A549 (cell line): ENCODE data around the gene CTDP1. TPM values are rescaled to one million over a fixed set of nuclear protein-coding genes. Genes with fewer than 3 reads are reported as not detected.
"Not testable (repeated sequence)": the region's sequence is repeated elsewhere in the genome, so short reads cannot be mapped to it uniquely, and the experiment has no call there.

ENCODE experiments used
- ATAC-seq, 2 experiments: fragments of 200-7000 bp in 1 of 2; fragments of >200 bp in 1 of 2; cut with Nextera tagmentation in 1 of 2; cut with Tn5 transposase in 1 of 2; 3 replicates each; pipeline versions ENCODE4 v1.8.0 to v1.9.1; 2018 to 2020; ENCODE audit warnings: mild to moderate bottlenecking in 1 of 2, moderate library complexity in 1 of 2
- CTCF ChIA-PET: fragments of 300-600 bp; sonication (Branson Sonifier 250); formaldehyde crosslinking; extraction: SDS; loops from one replicate; lab custom pipeline; 2021; ENCODE audit warnings: antibody characterized with exemption, inconsistent platforms; lab: Yijun Ruan, JAX
- POLR2A ChIA-PET: fragments of 350-600 bp; formaldehyde crosslinking; extraction: SDS; loops from one replicate; lab custom pipeline; 2021; ENCODE audit warnings: antibody characterized with exemption, inconsistent platforms; lab: Yijun Ruan, JAX
- DNase-seq, 2 experiments: peaks; one replicate each; pipeline versions ENCODE4 v3.0.0 to v3.0.0-alpha.2; 2011 to 2016; ENCODE audit warnings: low read depth in 1 of 2, low spot score in 1 of 2
- FAIRE-seq: peaks from 2 replicates; lab custom pipeline; 2011; peaks lifted over from hg19 to GRCh38; lab: Jason Lieb, UNC
- H3K27ac ChIP-seq, 2 experiments: fragments of >200 bp; sonication (Bioruptor Twin); formaldehyde crosslinking; 3 replicates each; pipeline ENCODE4 v1.5.1; 2016 to 2017
- H3K4me1 ChIP-seq: fragments of >200 bp; sonication (Bioruptor Twin); formaldehyde crosslinking; 3 replicates; pipeline ENCODE4 v1.6.1; 2016
- H3K4me2 ChIP-seq: fragments of >200 bp; sonication (Bioruptor Twin); formaldehyde crosslinking; 3 replicates; pipeline ENCODE4 v1.6.1; 2016
- H3K4me3 ChIP-seq: fragments of >200 bp; sonication (Bioruptor Twin); formaldehyde crosslinking; 3 replicates; pipeline ENCODE4 v1.5.1; 2016
- H3K9me3 ChIP-seq: fragments of >200 bp; sonication (Bioruptor Twin); formaldehyde crosslinking; 3 replicates; pipeline ENCODE4 v1.6.1; 2016
- BHLHE40 ChIP-seq: IDR thresholded peaks from 2 replicates; pipeline ENCODE4 v1.6.1; 2012; ENCODE audit warnings: low read depth, low read length, inconsistent platforms
- CBX8 ChIP-seq: fragments of 200-600 bp; sonication (generic); IDR thresholded peaks from 2 replicates; pipeline ENCODE4 v1.6.1; 2016
- EHF ChIP-seq: fragments of 250-450 bp; sonication (Bioruptor Pico); IDR thresholded peaks from 2 replicates; pipeline ENCODE4 v1.5.0; 2020; ENCODE audit warnings: mild to moderate bottlenecking
- FOSL2 ChIP-seq, 2 experiments: fragments of 450-650 bp in 1 of 2; fragments of >200 bp in 1 of 2; sonication (Bioruptor Twin) in 1 of 2; formaldehyde crosslinking; IDR thresholded peaks; 2 replicates each; pipeline versions ENCODE4 v1.5.0 to v1.6.1; 2016 to 2020; ENCODE audit warnings: mild to moderate bottlenecking in 1 of 2, moderate library complexity in 1 of 2
- HOXA7 ChIP-seq: fragments of 250-450 bp; sonication (Bioruptor Pico); IDR thresholded peaks from 2 replicates; pipeline ENCODE4 v1.5.0; 2020; ENCODE audit warnings: mild to moderate bottlenecking, moderate library complexity
- HOXB13 ChIP-seq: fragments of 250-450 bp; sonication (Bioruptor Pico); IDR thresholded peaks from 2 replicates; pipeline ENCODE4 v1.5.0; 2020; ENCODE audit warnings: low read depth, mild to moderate bottlenecking, moderate library complexity
- JUNB ChIP-seq: fragments of >200 bp; sonication (Bioruptor Twin); formaldehyde crosslinking; IDR thresholded peaks from 2 replicates; pipeline ENCODE4 v1.6.1; 2016
- KDM5A ChIP-seq: fragments of 200-600 bp; sonication (generic); IDR thresholded peaks from 2 replicates; pipeline ENCODE4 v1.6.1; 2016; ENCODE audit warnings: antibody characterized with exemption, mild to moderate bottlenecking
- MAFK ChIP-seq: fragments of 450-650 bp; IDR thresholded peaks from 2 replicates; pipeline ENCODE4 v1.6.1; 2014; ENCODE audit not compliant: partially characterized antibody
- MAZ ChIP-seq: fragments of 150-350 bp; IDR thresholded peaks from 2 replicates; pipeline ENCODE4 v1.6.1; 2014; ENCODE audit warnings: antibody characterized with exemption, low read depth, low read length, borderline replicate concordance
- MYC ChIP-seq: IDR thresholded peaks from 2 replicates; pipeline ENCODE4 v1.6.1; 2012; ENCODE audit warnings: mild to moderate bottlenecking, inconsistent platforms, low read length, improper control_type of control experiment, borderline replicate concordance
- NFE2L2 ChIP-seq: fragments of 150-350 bp; conservative IDR thresholded peaks from 2 replicates; pipeline ENCODE4 v1.6.1; 2014; ENCODE audit warnings: low read length
- NPAS2 ChIP-seq: fragments of 250-450 bp; sonication (Bioruptor Pico); IDR thresholded peaks from 2 replicates; pipeline ENCODE4 v1.8.0; 2022; ENCODE audit warnings: mild to moderate bottlenecking, moderate library complexity, borderline replicate concordance
- POLR2A ChIP-seq: IDR thresholded peaks from 2 replicates; pipeline ENCODE4 v1.6.1; 2012; ENCODE audit warnings: mild to moderate bottlenecking, low read length
- POLR2AphosphoS2 ChIP-seq: conservative IDR thresholded peaks from 2 replicates; pipeline ENCODE4 v1.6.1; 2012; ENCODE audit warnings: low read length, improper control_type of control experiment, inconsistent platforms
- RAD21 ChIP-seq, 2 experiments: fragments of >200 bp in 1 of 2; sonication (Bioruptor Twin) in 1 of 2; formaldehyde crosslinking in 1 of 2; IDR thresholded peaks in 1 of 2; conservative IDR thresholded peaks in 1 of 2; 2 replicates in 1 of 2; 3 replicates in 1 of 2; pipeline ENCODE4 v1.6.1; 2012 to 2018; ENCODE audit warnings: inconsistent platforms in 1 of 2
- RFX5 ChIP-seq: fragments of 450-650 bp; IDR thresholded peaks from 2 replicates; pipeline ENCODE4 v1.7.1; 2014; ENCODE audit warnings: antibody characterized with exemption, mild to moderate bottlenecking, moderate library complexity
- SMC3 ChIP-seq: fragments of >200 bp; sonication (Bioruptor Twin); formaldehyde crosslinking; IDR thresholded peaks from 3 replicates; pipeline ENCODE4 v1.6.1; 2018; ENCODE audit warnings: inconsistent platforms
- SREBF2 ChIP-seq: fragments of 450-650 bp; IDR thresholded peaks from 2 replicates; pipeline ENCODE4 v1.6.1; 2014; ENCODE audit warnings: mild to moderate bottlenecking, moderate library complexity
- ZC3H11A ChIP-seq: fragments of 450-650 bp; IDR thresholded peaks from 2 replicates; pipeline ENCODE4 v1.6.1; 2014; ENCODE audit warnings: antibody characterized with exemption, mild to moderate bottlenecking
- WGBS: methylation state at CpG from one replicate; pipeline ENCODE4 v1.1.6; 2017; ENCODE audit errors: missing lambda C conversion rate; 5-methylcytosine and 5-hydroxymethylcytosine counted together
- polyA plus RNA-seq, 4 experiments: library from polyadenylated mRNA; depleted of rRNA in 3 of 4; stranded (reverse); fragments of >200 nt; fragmentation: RNase III in 1 of 4; extraction: RNeasy Plus Mini Kit Qiagen cat#74134 plus additional on column Dnase treatment in 1 of 4; gene quantifications; 2 replicates in 3 of 4; 3 replicates in 1 of 4; pipeline ENCODE4 v1.2.3, GENCODE V29; 2011 to 2017
- TF ChIP-seq, protein P1 (sequence below): fragments of 150-350 bp; IDR thresholded peaks from 2 replicates; pipeline ENCODE4 v1.6.1; 2014; ENCODE audit warnings: low read depth, mild to moderate bottlenecking, low read length
- TF ChIP-seq, protein P2 (sequence below): fragments of 250-450 bp; sonication (Bioruptor Pico); IDR thresholded peaks from 2 replicates; pipeline ENCODE4 v1.5.0; 2021; ENCODE audit warnings: mild to moderate bottlenecking, moderate library complexity, borderline replicate concordance
- TF ChIP-seq, protein P3 (sequence below): fragments of 450-650 bp; IDR thresholded peaks from 2 replicates; pipeline ENCODE4 v1.6.1; 2014; ENCODE audit warnings: antibody characterized with exemption
- TF ChIP-seq, protein P4 (sequence below): IDR thresholded peaks from 2 replicates; pipeline ENCODE4 v1.6.1; 2012
- TF ChIP-seq, protein P5 (sequence below): IDR thresholded peaks from 2 replicates; pipeline ENCODE4 v1.6.1; 2012

The CTDP1 gene
- polyA plus RNA-seq, 2 of the 4 experiments (the other 2 are of a cell fraction), result 6.8 to 12.1 TPM

DNA sequence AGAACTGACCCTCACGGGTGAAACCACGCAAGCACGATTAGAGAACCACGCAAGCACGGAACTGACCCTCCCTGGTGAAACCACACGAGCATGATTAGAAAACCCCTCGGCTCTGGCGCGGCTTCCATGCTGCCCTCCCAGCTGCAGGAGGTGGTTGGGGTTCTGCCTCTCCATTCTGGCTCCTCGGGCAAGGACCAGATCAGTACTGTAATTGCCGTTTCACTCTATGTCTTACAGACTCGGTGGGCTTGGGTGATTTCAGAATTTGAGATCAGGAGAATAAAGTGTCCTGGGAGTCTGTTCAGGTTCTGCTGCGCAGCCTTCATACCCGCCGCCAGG, 59.8 kb downstream of the CTDP1 start:
- no peak overlapping the region for H3K27ac ChIP-seq
- ChIA-PET POLR2A (no interaction called here), CTCF (no interaction called here)
- H3K4me3 ChIP-seq, result no peak overlapping the region
- no peak for TF ChIP-seq HOXA7
- TF ChIP-seq HOXB13 (CRISPR knock-in tag), result no peak
- no peak for TF ChIP-seq SMC3
- no peak for TF ChIP-seq POLR2A
- TF ChIP-seq RFX5, result no peak
- no peak for TF ChIP-seq POLR2AphosphoS2
- TF ChIP-seq, protein P1, sequence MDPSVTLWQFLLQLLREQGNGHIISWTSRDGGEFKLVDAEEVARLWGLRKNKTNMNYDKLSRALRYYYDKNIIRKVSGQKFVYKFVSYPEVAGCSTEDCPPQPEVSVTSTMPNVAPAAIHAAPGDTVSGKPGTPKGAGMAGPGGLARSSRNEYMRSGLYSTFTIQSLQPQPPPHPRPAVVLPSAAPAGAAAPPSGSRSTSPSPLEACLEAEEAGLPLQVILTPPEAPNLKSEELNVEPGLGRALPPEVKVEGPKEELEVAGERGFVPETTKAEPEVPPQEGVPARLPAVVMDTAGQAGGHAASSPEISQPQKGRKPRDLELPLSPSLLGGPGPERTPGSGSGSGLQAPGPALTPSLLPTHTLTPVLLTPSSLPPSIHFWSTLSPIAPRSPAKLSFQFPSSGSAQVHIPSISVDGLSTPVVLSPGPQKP, result no peak
- TF ChIP-seq NFE2L2, result no peak
- TF ChIP-seq MAFK, result no peak
- no peak for TF ChIP-seq KDM5A
- TF ChIP-seq CBX8, result no peak
- TF ChIP-seq EHF (CRISPR knock-in tag), result no peak
- DNase-seq (no peak), ATAC-seq (no peak), FAIRE-seq (no peak)
- 91% methylated on average over 12 of the region's 15 CpGs for WGBS
- H3K4me1 ChIP-seq, result no peaks in the 10 kb centered on the region
- no peak overlapping the region for H3K4me2 ChIP-seq
- H3K9me3 ChIP-seq, result no peaks in the 10 kb centered on the region

DNA sequence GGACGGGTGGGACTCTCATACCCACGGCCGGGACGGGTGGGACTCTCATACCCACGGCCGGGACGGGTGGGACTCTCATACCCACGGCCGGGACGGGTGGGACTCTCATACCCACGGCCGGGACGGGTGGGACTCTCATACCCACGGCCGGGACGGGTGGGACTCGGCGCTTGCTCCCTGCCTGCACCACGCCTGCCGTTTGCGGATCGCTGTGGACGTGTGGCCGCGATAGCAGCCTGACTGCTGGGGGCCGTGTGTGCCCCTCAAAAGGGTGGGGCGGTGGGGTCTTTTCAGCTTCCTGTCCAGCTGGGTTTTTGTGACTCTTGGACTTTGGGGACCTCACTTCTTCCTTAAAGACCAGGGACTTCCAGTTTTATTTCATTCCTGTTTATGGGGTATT, 60.4 kb downstream of the CTDP1 start:
- H3K27ac ChIP-seq, H3K4me2 ChIP-seq, DNase-seq, H3K4me3 ChIP-seq, ATAC-seq, FAIRE-seq, CTCF ChIA-PET, H3K4me1 ChIP-seq, POLR2A ChIA-PET, H3K9me3 ChIP-seq: not testable (repeated sequence)
- WGBS, result 98% methylated on average over 8 of the region's 27 CpGs

DNA sequence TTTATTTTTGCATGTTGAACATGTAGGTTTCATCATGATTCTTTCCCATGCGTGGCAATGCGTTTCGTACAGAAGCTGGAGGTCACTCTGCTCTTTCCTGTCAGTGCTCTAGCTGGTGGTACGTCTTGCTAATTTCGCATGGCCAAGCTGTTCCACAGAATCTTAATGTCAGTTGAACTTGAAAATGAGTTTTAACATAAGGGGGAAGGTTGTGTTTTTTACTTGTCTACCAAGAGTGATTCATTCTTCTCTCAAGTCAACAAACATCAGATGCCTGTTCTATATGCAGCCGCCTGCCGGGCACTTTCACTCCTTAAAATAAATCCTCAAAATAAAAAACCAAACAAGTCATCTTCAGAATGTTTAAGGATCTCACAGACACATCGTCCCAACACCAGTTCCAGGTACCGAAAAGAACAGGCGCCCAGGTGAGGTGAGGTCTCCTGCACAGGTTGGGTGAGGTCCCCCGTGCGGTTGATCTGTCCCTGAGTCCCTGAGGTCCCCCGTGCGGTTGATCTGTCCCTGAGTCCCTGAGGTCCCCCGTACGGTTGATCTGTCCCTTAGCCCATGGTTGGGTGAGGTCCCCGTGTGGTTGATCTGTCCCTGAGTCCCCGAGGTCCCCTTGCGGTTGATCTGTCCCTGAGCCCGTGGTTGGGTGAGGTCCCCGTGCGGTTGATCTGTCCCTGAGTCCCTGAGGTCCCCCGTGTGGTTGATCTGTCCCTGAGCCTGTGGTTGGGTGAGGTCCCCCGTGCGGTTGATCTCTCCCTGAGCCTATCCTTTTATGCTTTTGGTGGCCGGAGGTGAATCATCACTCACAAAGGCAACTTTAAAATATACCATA, 61.1 kb downstream of the CTDP1 start:
- no peak for FAIRE-seq
- WGBS, result 91% methylated on average over 22 of the region's 26 CpGs
- no peak overlapping the region for H3K4me3 ChIP-seq
- DNase-seq, result no peak
- TF ChIP-seq SREBF2, result no peak
- TF ChIP-seq, protein P2, sequence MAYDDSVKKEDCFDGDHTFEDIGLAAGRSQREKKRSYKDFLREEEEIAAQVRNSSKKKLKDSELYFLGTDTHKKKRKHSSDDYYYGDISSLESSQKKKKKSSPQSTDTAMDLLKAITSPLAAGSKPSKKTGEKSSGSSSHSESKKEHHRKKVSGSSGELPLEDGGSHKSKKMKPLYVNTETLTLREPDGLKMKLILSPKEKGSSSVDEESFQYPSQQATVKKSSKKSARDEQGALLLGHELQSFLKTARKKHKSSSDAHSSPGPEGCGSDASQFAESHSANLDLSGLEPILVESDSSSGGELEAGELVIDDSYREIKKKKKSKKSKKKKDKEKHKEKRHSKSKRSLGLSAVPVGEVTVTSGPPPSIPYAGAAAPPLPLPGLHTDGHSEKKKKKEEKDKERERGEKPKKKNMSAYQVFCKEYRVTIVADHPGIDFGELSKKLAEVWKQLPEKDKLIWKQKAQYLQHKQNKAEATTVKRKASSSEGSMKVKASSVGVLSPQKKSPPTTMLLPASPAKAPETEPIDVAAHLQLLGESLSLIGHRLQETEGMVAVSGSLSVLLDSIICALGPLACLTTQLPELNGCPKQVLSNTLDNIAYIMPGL (CRISPR knock-in tag), result no peak
- TF ChIP-seq, all 56 proteins: peak for 0
- no peak for ATAC-seq
- ChIA-PET CTCF (no interaction called here), POLR2A (no interaction called here)
- Histone ChIP-seq H3K4me1 (no peaks in the 10 kb centered on the region), H3K4me2 (no peak overlapping the region), H3K27ac (no peak overlapping the region), H3K9me3 (no peaks in the 10 kb centered on the region)

DNA sequence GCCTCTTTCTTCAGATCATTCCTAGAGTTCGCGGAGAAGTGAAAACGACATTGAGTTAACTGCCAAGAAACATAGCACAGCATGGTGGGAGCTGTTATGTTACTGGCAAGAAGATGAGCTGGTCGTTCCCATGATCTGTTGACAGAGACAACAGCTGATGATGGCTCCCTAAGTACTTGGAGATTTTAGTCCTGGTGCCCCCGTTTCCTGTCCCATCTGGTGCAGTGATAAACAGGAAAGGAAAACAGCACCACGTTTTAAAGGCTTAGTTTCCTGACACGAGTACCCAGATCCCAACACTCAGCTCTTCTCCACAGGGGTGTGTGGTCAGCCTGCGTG, 61.7 kb downstream of the CTDP1 start:
- Histone ChIP-seq H3K4me2 (no peak overlapping the region), H3K4me1 (no peaks in the 10 kb centered on the region), H3K9me3 (no peaks in the 10 kb centered on the region), H3K27ac (no peak overlapping the region), H3K4me3 (no peak overlapping the region)
- ATAC-seq (no peak), DNase-seq (no peak), FAIRE-seq (no peak)
- 94% methylated on average over 8 of the region's 8 CpGs for WGBS
- CTCF ChIA-PET, result interaction anchor here (0.6 kb wide), 1 partner anchor 371 kb away, joined by 3 read pairs; no protein-coding TSS in a partner anchor
- POLR2A ChIA-PET, result no interaction called here
- TF ChIP-seq, protein P3, sequence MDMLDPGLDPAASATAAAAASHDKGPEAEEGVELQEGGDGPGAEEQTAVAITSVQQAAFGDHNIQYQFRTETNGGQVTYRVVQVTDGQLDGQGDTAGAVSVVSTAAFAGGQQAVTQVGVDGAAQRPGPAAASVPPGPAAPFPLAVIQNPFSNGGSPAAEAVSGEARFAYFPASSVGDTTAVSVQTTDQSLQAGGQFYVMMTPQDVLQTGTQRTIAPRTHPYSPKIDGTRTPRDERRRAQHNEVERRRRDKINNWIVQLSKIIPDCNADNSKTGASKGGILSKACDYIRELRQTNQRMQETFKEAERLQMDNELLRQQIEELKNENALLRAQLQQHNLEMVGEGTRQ, result no peak
- TF ChIP-seq JUNB, result no peak
- no peak for TF ChIP-seq BHLHE40
- no peak for TF ChIP-seq SREBF2
- TF ChIP-seq NFE2L2, result no peak
- no peak for TF ChIP-seq ZC3H11A
- no peak for TF ChIP-seq MAZ
- no peak for TF ChIP-seq FOSL2 (IDR thresholded peaks at IDR 0.05)
- no peak for TF ChIP-seq FOSL2 (CRISPR knock-in tag; IDR thresholded peaks at IDR 0.05)
- TF ChIP-seq RAD21 (conservative IDR thresholded peaks at IDR 0.05 in 1 of 2, IDR thresholded peaks at IDR 0.05 in 1 of 2), result no peak
- TF ChIP-seq NPAS2 (CRISPR knock-in tag), result no peak
- TF ChIP-seq RFX5, result no peak
- no peak for TF ChIP-seq POLR2AphosphoS2
- TF ChIP-seq, protein P4, sequence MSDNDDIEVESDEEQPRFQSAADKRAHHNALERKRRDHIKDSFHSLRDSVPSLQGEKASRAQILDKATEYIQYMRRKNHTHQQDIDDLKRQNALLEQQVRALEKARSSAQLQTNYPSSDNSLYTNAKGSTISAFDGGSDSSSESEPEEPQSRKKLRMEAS, result no peak
- TF ChIP-seq MYC, result no peak
- TF ChIP-seq, protein P1, result no peak
- TF ChIP-seq, protein P5, sequence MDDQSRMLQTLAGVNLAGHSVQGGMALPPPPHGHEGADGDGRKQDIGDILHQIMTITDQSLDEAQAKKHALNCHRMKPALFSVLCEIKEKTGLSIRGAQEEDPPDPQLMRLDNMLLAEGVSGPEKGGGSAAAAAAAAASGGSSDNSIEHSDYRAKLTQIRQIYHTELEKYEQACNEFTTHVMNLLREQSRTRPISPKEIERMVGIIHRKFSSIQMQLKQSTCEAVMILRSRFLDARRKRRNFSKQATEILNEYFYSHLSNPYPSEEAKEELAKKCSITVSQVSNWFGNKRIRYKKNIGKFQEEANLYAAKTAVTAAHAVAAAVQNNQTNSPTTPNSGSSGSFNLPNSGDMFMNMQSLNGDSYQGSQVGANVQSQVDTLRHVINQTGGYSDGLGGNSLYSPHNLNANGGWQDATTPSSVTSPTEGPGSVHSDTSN, result no peak
